AG10803 (cell line): ENCODE results near the gene SEC22A.

Experiments
- DNase-seq: peaks from one replicate; pipeline ENCODE4 v3.0.0; 2010; ENCODE audit warnings: low read depth
- H3K4me3 ChIP-seq: 2 replicates; pipeline ENCODE4 v1.5.1; 2011; ENCODE audit warnings: mild to moderate bottlenecking, low read length, control low read depth
- TF ChIP-seq, protein P1 (sequence below): conservative IDR thresholded peaks from 2 replicates; pipeline ENCODE4 v1.5.1; 2011; ENCODE audit warnings: mild to moderate bottlenecking, low read length, control low read depth, inconsistent platforms

The SEC22A gene

DNA sequence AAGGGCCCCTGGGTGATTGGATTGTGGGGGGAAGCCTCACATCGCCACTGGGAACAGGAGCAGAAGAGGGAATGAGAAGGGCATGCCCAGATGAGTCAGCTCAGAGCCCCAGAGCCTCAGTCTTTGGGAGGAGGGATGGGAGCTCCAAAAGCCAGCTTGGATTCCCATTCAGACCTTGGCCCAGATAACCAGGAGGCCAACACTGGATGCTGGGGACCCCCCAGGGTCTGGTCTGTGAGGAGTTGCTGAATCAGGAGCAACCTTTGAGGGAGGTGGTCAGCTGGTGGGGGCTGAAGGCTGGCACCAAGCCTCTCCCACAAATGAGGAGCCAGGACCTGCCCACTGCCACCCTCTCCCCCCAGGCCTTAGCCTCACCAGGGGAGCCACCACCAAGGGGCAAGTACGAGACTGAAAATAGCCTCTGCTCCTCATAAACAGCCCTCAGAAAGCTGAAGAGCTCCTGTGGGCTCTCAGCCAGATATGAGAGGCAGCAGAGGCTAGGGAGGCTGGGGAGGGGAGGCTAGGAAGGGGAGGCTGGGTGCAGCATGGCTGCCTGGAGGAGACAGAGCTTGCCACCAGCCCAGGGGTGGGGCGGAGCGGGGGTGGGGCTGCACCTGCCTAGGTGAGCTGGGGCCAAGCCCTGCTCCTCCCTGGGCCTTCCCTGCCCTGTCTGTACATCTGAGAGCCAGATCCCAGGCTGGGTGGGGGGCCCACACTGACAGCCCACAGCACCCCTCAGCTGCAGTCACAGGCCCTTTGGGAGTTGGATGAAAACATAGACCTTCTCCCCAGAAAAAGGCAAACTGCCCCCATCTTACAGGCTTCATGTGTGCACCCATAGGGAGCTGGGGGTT, 99.8 kb downstream of the SEC22A start:
- TF ChIP-seq, protein P1, sequence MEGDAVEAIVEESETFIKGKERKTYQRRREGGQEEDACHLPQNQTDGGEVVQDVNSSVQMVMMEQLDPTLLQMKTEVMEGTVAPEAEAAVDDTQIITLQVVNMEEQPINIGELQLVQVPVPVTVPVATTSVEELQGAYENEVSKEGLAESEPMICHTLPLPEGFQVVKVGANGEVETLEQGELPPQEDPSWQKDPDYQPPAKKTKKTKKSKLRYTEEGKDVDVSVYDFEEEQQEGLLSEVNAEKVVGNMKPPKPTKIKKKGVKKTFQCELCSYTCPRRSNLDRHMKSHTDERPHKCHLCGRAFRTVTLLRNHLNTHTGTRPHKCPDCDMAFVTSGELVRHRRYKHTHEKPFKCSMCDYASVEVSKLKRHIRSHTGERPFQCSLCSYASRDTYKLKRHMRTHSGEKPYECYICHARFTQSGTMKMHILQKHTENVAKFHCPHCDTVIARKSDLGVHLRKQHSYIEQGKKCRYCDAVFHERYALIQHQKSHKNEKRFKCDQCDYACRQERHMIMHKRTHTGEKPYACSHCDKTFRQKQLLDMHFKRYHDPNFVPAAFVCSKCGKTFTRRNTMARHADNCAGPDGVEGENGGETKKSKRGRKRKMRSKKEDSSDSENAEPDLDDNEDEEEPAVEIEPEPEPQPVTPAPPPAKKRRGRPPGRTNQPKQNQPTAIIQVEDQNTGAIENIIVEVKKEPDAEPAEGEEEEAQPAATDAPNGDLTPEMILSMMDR, result no peak

DNA sequence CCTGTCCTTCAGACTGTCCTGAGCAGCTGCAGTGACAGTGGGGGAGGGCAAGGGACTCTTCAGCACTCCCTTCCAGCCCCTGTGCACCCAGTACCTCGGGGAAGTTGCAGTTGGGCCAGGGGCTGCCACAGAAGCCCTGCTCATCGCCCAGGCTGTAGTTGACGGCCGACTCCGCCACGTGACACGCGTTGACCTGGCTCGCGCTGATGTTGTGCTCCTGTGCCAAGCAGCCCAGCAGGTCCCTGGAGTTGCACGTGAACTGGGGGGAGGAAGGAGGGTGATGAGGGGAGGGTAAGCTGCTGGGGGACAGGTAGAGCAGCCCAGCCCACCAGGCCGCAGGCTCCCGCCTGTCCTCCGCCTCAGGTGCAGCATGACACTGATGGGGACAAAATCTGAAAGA, 101.2 kb downstream of the SEC22A start:
- no peak for DNase-seq
- no peak overlapping the region for H3K4me3 ChIP-seq
- TF ChIP-seq, protein P1, result no peak

More for the DNA sequence above, 99.8 kb downstream of the SEC22A start:
- no peak overlapping the region for H3K4me3 ChIP-seq
- DNase-seq, result no peak

DNA sequence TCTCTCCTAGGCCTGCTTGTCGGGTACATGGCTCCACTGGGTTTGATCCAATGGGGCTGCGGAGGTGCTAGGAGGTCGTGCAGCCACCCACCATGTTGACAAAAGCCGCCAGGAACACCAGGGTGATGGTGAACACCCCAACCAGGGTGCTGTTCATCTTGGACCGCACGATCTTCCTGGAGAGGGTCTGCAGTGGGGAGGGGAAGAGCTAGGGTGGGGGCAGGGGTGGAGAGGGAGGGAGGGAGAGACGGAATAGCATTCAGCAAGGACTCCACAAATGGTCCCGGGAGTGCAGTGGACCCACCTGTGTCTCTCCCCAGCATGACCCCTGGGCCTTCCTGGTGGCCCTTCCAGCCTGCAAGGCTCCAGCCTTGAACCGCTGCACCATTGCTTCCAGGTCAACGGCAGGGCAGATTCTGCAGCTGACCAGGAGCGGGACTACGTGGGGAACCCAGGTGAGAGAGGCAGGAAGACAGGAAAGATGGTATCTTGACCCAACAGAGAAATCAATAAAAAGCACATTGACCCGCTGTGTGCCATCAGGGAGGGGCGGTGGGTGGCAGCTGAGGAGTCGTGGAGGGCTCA, 102.3 kb downstream of the SEC22A start:
- H3K4me3 ChIP-seq, result no peak overlapping the region
- DNase-seq, result no peak
- TF ChIP-seq, protein P1, result no peak

DNA sequence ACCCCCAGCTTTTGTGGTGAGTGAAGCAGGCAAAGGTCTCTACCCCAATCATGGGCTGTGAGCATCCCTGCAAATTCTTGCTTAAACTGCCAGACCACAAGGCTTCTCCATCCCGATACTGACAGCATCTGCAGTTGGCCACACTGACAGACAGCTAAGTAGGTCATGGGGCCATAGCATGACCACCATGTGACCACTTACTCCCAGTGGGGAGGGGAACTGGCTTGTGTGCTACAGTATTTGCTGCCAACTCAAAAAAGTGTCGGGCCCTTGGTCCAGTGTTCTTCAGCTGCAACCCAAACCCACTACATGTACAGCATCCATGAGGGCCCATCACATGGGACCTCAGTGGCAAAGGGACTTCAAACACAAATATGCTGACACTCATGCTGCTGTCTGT, 103.4 kb downstream of the SEC22A start:
- no peak overlapping the region for H3K4me3 ChIP-seq
- TF ChIP-seq, protein P1, result no peak
- no peak for DNase-seq

DNA sequence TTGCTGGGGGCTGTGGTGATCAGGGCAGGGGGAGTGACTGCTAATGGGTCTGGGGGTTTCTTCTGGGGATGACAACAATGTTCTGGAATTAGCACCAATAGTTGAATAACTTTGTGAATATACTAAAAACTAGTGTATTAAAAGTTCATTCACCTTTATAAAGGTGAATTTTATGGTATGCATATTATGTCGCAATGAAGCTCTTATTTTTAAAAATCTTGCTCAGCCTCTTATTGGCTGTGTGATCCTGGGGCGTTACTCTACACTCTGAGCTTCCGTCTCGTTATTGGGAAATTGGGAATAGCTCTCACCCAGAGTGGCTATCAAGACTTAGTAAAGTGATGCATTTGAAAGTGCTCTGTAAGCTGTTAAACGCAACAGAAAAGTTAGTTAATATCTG, 105.3 kb downstream of the SEC22A start:
- TF ChIP-seq, protein P1, result no peak
- H3K4me3 ChIP-seq, result no peak overlapping the region
- no peak for DNase-seq

DNA sequence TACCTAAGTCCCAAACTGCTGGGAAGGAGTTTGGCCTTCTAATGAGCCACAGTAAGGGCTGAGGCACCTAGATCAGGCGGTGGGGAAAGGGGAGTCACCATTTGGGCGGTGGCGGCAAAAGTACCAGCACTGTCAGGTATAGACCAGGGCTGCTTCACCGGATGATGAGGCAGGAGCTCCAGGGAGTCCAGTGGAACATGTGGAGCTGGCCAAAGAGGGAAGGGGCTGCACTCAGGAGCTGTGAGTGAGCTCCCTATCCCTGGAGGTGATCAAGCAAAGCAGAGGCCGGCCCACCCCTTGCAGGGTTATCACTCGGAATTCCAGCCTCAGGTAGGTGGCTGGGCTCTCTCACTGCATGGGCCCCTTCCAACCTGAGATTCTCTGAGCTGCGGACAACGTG, 108.4 kb downstream of the SEC22A start:
- TF ChIP-seq, protein P1, result no peak
- no peak for DNase-seq

DNA sequence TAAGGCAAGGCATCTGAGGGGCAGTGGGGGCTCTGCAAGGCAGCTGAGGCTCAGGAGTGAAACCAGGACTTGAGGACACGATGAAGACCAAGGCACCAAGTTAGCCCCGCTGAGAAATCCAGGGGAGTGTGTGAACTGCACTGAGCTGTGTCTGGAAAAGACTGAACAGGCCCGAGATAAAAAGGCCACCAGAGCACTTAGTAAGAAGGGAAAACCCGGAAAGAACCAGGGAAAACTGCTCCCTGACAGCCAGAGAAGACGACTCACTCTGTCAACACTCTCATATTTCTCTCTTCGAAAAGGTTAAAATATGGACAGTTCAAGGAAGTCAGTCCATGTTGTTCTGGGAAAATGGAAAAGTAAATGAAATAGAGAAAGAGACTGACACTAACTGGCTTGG, 109.0 kb downstream of the SEC22A start:
- TF ChIP-seq, protein P1, result no peak
- H3K4me3 ChIP-seq, result no peak overlapping the region
- DNase-seq, result no peak

More for the DNA sequence above, 108.4 kb downstream of the SEC22A start:
- no peak overlapping the region for H3K4me3 ChIP-seq
